Osteocyte (in vitro differentiated cells): ENCODE measurements around the gene SLC4A2. TPM values are rescaled to one million over a fixed set of nuclear protein-coding genes. Genes with fewer than 3 reads are reported as not detected.

Source experiments
- DNase-seq: peaks from one replicate; pipeline ENCODE4 v3.0.0; 2021; ENCODE audit warnings: mixed read lengths; ENCODE audit not compliant: unreplicated experiment; ENCODE audit errors: extremely low spot score
- H3K27ac Mint-ChIP-seq: one replicate; pipeline ENCODE4 v1.8.0; 2021; ENCODE audit warnings: mild to moderate bottlenecking, mixed read lengths; ENCODE audit not compliant: unreplicated experiment
- H3K27me3 Mint-ChIP-seq: one replicate; pipeline ENCODE4 v1.8.0; 2021; ENCODE audit warnings: mixed read lengths; ENCODE audit not compliant: unreplicated experiment
- H3K36me3 Mint-ChIP-seq: one replicate; pipeline ENCODE4 v1.8.0; 2021; ENCODE audit warnings: mixed read lengths; ENCODE audit not compliant: unreplicated experiment
- H3K4me1 Mint-ChIP-seq: one replicate; pipeline ENCODE4 v1.8.0; 2021; ENCODE audit warnings: mixed read lengths; ENCODE audit not compliant: unreplicated experiment
- H3K4me3 Mint-ChIP-seq: one replicate; pipeline ENCODE4 v1.8.0; 2021; ENCODE audit warnings: mild to moderate bottlenecking, moderate library complexity, mixed read lengths; ENCODE audit not compliant: unreplicated experiment
- H3K9me3 Mint-ChIP-seq: one replicate; pipeline ENCODE4 v1.8.0; 2021; ENCODE audit warnings: mixed read lengths; ENCODE audit not compliant: unreplicated experiment
- total RNA-seq: library from RNA; stranded (reverse); gene quantifications from 2 replicates; pipeline ENCODE4 v1.2.1, GENCODE V29; 2021
- TF ChIP-seq, protein P1 (sequence below): fragments of 200-600 bp; sonication (generic); IDR thresholded peaks from 2 replicates; pipeline ENCODE4 v1.5.0; 2021; ENCODE audit warnings: antibody characterized with exemption, mild to moderate bottlenecking, moderate library complexity

Gene SLC4A2
- total RNA-seq, 1 donor from 2014 or later, result 289 TPM

DNA sequence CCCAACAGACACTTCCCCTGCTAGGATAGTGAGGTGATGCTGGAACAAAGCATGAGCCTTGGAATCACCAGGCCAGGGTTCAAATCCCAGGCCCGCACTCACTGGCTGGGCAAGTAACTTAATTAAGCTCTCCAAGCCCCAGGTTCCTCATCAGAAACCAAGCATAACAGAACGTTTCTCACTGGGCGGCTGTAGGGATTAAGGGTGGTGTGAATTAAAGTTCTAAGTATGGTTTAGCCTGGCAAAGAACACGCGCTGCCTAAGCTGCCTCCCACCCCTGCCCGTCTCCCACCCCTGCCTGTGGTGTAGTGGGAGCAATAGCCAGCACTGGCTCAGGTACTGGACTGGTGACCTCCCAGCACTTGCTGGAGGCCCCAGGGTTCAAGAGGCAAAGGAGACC lies 5.6 kb downstream of the SLC4A2 start:
- no peak overlapping the region for H3K27ac Mint-ChIP-seq

DNA sequence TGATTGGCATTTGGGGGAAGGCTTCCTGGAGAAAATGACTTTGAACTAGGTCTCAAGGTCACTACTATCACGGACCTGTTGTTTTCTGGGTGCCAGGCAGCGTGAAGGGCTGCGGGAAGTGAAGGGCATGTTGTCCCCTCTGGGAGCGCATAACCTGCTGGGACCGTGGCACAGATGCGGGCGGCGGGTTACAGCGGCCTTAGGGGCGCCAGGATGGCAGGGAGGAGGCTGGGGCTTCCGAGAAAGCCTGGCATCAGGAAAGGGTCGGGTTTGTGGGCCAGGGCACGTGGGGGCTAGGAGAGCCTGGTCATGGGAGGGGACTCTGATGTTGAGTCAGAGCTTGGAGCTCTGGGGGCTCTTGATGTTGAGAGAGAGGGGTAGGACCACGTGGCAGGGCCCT lies 6.1 kb downstream of the SLC4A2 start:
- H3K36me3 Mint-ChIP-seq, result peaks cover 14% of the 10 kb centered on the region
- TF ChIP-seq, protein P1, sequence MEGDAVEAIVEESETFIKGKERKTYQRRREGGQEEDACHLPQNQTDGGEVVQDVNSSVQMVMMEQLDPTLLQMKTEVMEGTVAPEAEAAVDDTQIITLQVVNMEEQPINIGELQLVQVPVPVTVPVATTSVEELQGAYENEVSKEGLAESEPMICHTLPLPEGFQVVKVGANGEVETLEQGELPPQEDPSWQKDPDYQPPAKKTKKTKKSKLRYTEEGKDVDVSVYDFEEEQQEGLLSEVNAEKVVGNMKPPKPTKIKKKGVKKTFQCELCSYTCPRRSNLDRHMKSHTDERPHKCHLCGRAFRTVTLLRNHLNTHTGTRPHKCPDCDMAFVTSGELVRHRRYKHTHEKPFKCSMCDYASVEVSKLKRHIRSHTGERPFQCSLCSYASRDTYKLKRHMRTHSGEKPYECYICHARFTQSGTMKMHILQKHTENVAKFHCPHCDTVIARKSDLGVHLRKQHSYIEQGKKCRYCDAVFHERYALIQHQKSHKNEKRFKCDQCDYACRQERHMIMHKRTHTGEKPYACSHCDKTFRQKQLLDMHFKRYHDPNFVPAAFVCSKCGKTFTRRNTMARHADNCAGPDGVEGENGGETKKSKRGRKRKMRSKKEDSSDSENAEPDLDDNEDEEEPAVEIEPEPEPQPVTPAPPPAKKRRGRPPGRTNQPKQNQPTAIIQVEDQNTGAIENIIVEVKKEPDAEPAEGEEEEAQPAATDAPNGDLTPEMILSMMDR, result no peak
- H3K9me3 Mint-ChIP-seq, result no peaks in the 10 kb centered on the region
- DNase-seq, result no peak
- H3K27ac Mint-ChIP-seq, result peak overlapping the region; percentile 14
- peaks cover 34% of the 10 kb centered on the region for H3K4me1 Mint-ChIP-seq
- H3K27me3 Mint-ChIP-seq, result no peaks in the 10 kb centered on the region
- H3K4me3 Mint-ChIP-seq, result no peak overlapping the region

More for the DNA sequence above, 5.6 kb downstream of the SLC4A2 start:
- Mint-ChIP-seq H3K4me3 (no peak overlapping the region), H3K4me1 (peaks cover 34% of the 10 kb centered on the region), H3K36me3 (peaks cover 14% of the 10 kb centered on the region), H3K27me3 (no peaks in the 10 kb centered on the region), H3K9me3 (no peaks in the 10 kb centered on the region)
- no peak for DNase-seq
- TF ChIP-seq, protein P1, result no peak

DNA sequence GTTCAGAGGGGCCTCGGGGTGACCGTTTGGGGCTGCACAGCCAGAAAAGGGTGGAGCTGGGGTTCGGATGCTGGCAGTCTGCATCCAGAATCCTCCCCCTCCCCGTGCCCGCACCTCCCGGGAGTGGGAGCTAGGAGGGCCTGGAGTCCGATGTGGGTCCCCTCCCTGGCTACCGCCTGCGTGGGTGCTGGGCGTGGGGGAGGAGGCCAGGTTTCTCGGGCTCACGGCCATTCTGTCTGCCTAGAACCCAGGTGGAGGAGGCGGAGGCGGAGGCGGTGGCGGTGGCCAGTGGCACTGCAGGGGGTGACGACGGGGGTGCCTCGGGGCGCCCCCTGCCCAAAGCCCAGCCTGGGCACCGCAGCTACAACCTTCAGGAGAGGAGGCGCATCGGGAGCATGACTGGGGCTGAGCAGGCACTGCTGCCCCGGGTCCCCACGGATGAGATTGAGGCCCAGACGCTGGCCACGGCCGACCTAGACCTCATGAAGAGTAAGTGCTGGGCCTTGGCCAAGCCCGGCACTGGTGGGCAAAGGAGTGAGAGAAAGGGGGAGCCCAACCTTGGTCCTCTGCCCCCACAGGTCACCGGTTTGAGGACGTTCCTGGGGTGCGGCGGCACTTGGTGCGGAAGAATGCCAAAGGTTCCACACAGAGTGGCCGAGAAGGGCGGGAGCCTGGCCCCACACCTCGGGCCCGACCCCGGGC lies 7.0 kb downstream of the SLC4A2 start:
- H3K36me3 Mint-ChIP-seq, result peaks cover 15% of the 10 kb centered on the region
- TF ChIP-seq, protein P1, result no peak
- no peaks in the 10 kb centered on the region for H3K27me3 Mint-ChIP-seq
- no peaks in the 10 kb centered on the region for H3K9me3 Mint-ChIP-seq
- no peak overlapping the region for H3K4me3 Mint-ChIP-seq
- no peak for DNase-seq
- no peak overlapping the region for H3K27ac Mint-ChIP-seq
- peaks cover 27% of the 10 kb centered on the region for H3K4me1 Mint-ChIP-seq

DNA sequence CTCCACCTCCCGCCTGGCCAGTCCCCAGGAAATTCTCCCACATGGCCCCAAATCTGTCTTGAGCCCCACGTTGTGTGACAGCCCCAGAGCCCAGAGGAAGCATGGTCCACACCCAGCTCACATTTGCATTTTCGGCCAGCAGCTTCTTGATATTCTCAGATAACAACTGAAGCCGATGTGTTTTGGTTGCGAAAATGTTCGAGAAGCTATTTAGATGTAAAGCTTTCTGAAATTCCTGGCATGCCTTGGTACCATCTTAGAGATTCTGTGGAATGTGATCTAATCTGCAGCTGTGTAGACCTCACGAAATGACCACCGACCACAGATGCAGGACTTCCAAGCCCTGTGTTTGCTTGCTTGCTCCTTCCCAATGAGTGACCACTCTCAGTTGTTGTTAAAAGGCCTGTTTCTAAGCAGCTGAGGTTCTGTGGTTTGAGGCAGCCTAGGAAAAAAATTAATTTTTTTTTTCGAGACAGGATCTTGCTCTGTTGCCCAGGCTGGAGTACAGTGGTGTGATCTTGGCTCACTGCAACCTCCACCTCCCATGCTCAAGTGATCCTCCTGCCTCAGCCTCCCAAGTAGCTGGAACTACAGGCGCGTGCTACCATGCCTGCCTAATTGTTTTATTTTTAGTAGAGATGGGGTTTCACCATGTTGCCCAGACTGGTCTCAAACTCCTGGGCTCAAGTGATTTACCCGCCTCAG lies 8.8 kb downstream of the SLC4A2 start:
- Mint-ChIP-seq H3K27me3 (no peaks in the 10 kb centered on the region), H3K36me3 (peaks cover 23% of the 10 kb centered on the region), H3K27ac (peak overlapping the region; percentile 18), H3K4me3 (no peak overlapping the region), H3K4me1 (peaks cover 12% of the 10 kb centered on the region), H3K9me3 (no peaks in the 10 kb centered on the region)
- no peak for DNase-seq
- TF ChIP-seq, protein P1, result no peak

DNA sequence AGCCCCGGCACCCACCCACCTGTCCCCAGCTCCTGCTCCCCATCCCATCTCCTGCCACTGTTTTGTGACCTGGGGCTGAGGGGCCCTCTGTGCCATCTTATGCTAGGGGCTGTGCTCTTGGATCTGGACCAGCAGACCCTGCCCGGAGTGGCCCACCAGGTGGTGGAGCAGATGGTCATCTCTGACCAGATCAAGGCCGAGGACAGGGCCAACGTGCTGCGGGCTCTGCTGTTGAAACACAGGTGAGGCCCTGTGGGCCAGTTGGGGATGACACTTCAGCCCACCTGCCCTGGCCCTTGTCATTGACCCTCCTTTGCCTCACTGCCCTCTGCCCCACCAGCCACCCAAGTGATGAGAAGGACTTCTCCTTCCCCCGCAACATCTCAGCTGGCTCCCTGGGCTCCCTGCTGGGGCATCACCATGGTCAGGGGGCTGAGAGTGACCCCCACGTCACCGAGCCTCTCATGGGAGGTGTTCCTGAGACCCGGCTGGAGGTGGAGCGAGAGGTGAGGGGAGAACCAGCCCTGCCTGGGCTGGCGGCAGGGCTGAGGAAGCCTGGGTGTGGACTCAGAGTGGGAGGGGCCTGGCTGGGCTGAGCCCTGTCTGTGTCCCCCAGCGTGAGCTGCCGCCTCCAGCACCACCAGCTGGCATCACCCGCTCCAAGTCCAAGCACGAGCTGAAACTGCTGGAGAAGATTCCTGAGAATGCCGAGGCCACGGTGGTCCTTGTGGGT lies 10.6 kb downstream of the SLC4A2 start:
- H3K36me3 Mint-ChIP-seq, result peaks cover 27% of the 10 kb centered on the region
- no peak for DNase-seq
- H3K4me3 Mint-ChIP-seq, result no peak overlapping the region

More for the DNA sequence above, 10.6 kb downstream of the SLC4A2 start:
- Mint-ChIP-seq H3K27ac (no peak overlapping the region), H3K27me3 (no peaks in the 10 kb centered on the region), H3K4me1 (peaks cover 7% of the 10 kb centered on the region), H3K9me3 (no peaks in the 10 kb centered on the region)
- TF ChIP-seq, protein P1, result no peak
